Activated T-cell treated with anti-CD3 and anti-CD28 coated beads for 48 hours (primary cell): ENCODE measurements around the gene ESRRB.
"Not testable (repeated sequence)": the region's sequence is repeated elsewhere in the genome, so short reads cannot be mapped to it uniquely, and the experiment has no call there.

ENCODE experiments used
- DNase-seq: peaks from one replicate; pipeline ENCODE4 v3.0.0-alpha.2; 2020; ENCODE audit warnings: low read depth

Gene ESRRB

DNA sequence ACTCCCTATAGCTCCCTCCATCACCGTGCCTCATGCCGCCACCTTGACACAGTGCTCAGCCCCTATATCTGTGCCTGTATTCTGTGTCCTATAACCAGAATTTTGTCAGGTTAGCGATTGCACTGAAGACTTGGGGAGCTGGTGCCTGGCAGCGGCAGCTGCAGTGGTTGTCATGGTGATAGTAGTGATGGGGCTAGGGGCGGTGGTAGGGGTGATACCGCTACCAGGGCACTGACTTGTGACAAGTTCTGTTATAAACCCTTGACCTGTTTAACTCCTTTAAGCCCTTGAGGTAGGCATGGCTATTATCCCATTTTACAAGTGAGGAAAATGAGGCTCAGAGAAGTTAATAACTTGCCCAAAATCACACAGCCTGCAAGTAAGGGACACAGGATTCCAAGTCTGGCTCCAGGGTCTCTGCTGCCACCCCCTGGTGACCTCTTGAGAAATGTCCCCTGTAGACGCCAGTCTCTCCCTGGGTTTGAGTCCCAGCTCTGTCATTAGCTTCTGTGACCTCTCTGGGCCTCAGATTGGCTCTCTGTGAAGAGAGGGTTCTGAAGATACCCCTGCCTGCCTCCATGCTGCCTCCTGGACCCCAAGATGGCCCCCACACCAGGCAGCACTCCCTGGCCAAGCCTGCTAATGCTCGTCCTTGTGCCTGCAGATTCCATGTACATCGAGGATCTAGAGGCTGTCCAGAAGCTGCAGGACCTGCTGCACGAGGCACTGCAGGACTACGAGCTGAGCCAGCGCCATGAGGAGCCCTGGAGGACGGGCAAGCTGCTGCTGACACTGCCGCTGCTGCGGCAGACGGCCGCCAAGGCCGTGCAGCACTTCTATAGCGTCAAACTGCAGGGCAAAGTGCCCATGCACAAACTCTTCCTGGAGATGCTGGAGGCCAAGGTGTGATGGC, 121.9 kb downstream of the ESRRB start:
- DNase-seq, result no peak

DNA sequence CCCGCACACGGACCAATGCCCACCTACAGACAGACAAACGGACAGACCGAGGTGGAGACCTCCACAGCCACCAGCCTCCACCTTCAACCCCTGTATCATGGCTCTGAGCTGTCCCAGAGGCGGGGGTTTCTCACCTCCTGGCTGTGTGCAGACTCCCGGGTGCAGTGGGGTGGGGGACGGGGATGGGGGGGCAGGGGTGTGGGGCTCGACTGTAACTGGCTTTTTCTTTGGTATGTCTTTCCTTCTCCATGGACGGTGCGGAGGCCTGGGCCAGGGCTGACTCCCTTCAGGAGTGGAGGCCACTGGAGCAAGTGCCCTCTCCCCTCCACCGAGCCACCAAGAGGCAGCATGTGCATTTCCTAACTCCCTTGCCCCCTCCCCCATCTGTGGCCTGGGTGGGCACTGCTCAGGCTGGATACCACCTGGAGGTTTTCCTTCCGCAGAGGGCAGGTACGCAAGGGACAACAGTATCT, 122.6 kb downstream of the ESRRB start:
- no peak for DNase-seq

DNA sequence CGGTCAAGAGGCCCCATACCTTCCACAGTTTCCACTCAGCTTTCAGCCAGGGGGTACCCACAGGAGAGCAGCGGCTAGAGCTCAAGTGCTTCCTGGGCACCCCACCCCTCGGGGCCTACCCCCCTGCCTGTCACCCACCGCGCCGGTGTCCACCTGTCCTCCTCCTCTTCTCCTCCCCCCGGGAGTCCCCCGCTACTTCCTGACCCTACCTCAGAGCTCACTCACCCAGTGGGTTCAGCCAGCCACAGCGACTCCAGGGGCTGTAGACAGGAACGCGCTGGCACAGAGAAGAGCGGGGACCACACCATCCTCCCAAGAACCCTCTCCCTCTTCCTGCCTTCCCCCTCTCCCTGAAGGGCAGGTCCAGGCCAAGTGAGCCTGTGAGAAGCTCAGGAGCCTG, 123.0 kb downstream of the ESRRB start:
- no peak for DNase-seq

DNA sequence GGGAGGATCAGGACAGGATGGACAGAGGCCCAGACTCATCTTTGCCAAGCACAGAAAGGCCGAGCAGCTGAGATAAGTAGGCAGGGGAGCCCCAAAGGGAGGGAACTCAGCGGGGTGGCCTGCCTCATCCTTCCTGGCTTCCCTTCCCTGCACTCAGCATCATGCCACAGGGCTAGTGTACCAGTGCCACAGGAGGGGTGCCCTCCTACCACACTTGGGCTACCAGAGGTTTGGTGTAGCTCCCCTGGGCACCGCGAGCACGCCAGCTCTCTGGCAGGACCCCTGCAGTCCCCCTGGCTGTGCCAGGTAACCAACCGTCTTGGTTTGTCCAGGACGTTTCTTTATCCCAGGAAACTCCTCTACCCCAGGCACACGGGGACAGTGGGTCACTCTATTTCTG, 123.5 kb downstream of the ESRRB start:
- DNase-seq, result no peak

DNA sequence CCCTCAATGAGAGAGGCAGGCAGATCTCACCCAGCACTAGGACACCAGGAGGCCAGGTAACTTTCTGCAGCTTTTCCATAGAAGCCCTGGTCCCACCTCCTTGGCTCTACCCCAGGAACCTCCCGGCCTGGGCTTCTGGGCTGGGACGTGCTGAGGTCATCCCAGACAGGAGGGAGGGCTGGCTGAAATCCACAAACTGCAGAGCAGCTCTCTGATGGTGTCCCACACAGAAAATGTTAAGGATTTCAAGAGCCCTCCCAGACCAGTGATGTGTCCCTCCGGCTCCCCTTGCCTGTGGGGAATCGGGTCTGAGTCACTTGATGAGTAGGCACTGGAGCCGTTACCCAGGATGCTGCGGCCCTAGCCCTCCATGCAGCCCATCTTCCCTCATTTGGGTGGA, 124.1 kb downstream of the ESRRB start:
- DNase-seq, result no peak

DNA sequence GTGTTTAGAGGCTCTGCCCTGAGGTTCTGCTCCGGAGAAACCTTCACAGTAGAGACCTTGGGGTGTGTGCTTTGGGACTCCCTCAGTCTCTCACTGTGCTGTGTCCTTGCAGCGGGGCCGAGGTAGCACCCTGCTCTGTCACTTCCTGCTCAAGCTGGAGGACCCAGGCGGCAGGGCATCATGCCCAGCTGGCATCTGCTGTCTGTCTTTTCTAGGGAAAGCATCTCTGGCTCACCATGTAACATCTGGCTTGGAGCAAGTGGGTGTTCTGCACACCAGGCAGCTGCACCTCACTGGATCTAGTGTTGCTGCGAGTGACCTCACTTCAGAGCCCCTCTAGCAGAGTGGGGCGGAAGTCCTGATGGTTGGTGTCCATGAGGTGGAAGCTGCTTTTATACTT, 124.5 kb downstream of the ESRRB start:
- no peak for DNase-seq

DNA sequence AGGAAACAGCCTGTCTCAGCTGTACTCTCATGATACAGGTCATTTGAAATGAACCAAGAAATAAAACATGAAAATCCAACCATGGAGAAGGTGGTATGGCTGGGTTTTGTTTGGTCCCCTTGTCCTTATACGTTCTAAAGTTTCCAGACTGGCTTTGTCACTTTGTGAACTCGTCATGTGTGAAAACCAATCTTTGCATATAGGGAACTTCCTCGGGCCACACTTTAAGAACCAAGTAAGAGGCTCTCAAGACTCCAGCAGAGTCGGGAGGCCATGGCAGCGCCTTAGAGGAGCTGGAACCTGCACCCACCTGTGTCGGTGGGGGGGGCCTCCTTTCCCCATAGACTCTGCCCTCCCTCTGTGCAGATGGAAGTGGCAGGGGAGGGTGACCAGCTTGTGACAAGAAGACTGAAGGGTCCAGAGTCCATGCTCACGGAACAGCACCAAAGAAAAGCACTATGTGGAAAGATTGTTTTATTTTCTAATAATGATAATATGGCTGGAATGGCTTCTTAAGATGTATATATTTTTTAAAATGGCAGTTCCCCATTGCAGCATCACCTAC, 125.3 kb downstream of the ESRRB start:
- no peak for DNase-seq

DNA sequence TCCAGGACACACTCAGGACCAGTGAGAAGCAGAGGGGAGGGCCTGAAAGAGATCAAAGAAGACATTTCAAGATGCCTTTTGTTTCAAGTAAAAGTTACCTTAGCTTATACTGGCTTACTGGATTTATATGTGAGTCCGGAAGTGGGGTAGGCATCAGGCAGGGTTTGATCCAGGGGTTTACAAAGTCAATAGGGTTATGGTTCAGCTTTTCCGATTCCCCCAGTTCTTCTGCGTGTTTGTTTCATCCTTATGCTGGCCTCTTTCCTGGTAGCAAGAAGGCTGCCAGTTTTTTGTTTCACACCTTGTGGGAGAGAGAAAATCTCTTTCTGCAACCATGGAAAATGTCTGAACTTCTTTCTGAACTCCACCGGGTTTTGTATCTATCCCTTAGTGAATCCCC, 126.3 kb downstream of the ESRRB start:
- no peak for DNase-seq

DNA sequence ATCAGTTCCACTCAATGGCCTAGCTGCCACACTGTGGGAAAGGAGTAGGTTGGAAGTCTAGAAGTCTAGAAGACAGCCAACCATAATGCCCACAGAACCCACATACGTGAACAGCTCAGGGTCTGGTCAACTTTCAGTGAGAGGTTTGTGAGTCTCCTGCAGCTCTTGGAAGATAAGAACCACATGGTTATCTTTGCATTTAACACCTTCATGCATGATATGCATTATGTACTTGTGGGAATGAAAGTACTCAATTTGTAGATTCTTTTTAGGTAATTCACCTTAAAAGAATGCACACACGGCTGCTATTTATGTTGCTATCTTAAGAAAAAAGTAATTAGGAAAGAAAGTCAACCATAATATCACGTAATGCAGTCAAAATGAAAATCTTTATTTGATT, 126.7 kb downstream of the ESRRB start:
- DNase-seq, result no peak

DNA sequence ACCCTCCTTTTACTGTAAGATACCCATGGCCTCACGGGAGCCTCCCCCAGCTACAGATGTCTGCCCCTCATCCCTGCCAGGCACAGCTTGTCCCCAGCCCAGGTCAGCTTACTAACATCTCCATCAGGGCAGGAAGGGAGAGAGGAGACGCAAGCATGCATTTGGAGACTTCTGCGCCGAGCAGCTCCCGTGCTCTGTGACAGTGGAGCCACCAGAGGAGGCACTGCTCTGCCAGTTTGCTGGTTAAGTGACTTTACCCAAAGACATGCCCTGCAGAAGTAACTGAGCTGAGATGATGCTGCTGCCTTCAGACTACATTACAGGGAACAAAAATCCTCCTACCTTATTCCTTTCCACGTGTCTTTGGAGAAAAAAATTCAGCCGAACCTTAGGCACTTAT, 133.4 kb downstream of the ESRRB start:
- no peak for DNase-seq

DNA sequence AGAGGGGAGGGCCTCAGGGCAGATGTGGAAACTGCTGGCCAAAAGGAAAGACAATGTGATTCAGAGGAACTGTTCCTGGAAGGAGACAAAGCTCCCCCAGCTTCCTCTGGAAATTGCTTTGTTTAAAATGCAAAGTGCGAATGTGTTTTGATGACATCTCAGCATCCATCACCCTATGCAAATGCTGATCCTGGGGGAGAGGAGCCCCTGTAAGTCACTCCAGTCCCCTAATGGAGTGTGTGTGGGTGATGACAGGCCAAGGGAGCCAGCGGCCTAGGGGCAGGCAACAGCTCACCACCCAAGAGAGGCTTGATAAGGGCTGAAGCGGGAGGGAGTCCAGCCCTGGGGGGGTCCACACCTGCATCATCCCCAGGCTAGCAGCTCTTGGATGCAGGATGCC, 134.2 kb downstream of the ESRRB start:
- DNase-seq, result no peak

DNA sequence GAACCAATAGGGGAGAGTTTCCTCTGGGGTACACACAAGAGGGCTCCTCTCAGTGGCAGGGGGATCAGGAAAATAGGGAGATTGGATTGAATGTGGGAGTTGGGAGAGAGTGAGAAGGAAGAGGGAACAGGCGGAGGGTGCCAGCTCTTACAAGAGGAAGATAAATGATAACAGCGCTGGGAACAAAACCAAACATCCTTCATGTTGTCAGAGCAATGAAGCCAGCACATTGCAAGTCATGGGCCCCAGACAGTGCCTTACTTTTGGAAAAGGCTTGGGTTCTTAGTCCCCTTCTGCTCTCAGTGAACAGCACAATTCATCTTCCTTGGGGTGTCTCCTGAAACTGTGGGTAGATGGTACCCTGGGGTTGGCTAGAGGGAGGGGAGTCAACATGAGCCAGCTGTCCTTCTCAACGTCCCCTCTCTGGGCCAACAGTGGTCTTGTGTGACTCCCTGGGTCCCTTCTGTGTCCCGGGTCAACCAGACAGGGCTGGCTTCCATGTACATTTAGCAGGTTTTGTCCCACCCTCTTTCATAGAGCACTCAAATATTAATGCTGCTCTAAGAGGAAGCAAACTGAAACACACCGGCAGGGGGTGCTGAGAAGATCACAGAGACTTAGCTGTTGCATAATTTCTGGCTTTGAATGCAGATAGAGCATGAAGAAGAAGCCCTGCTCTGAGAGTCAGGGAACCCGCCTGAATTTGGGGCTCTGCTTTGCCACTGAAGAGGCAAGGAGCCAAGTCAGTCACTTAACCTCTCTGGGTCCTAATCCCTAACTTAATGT, 138.5 kb downstream of the ESRRB start:
- DNase-seq, result no peak

DNA sequence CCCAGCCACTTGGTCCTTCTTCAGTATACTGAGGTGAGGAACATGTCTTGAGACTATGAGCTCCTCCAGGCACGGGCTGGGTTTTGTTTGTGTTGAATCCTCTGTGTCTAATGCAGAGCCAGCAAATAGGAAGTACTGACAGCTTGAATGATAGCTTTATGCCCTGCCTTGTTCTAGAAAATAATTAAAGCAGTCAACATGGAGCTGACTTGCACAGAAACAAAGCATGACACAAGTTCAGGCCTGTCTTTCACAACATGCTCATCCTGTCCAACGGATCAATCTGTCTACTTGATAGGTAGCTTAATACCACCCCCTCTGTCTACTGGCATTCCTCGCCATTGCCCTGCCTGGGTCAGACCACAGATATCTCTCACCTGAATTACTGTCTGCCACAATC, 140.9 kb downstream of the ESRRB start:
- DNase-seq, result no peak

DNA sequence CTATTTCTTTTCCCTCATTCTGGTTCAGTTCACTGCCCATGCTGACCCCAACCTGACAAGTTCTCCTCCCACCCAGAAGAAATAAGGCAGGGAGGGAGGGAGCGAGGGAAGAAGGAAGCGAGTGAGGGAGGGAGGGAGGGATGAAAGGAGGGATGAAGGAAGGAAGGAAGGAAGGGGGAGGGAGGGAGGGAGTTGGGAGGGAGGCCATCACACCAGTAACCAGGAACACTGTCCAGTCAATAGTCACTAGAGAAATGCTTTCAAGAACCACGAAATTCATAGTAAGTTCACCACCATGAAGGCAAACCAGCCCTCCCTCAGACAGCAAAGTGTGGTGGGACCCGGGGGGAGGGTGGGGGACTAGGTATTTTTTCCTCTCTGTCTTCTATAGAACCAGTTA, 142.4 kb downstream of the ESRRB start:
- DNase-seq, result no peak

DNA sequence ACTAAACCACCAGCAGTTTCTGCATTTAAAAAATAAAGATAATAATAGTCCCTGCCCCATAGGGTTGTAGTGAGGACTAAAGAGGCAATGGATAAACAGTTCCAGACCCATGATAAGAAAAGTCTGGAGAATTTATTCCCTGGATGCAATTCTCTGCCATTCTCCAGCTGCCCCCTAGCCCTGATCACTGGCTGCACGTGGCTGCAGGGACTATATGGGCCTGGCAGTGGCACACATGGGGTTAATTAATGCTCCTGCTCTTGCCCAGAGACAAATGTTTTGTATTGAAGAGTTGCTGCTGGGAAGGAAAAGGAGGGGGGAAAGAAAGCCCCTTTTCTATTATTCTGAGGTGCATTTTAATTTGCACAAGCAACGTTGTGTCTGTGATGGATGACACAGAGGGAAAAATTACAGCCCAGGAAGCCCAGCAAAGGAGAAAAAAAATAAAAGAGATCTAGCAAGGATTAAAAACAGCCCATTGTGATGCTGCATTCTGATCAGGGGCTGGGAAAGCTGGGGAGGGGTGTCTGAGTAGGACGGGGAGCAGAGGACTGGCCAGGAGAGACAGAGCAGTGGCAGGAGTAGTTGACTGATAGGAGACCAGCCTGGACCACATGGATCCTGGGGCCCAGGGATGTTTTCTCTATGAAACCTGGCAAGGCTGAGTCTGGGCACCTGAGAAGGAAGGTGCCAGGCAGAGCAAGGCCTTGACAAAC, 149.3 kb downstream of the ESRRB start:
- DNase-seq, result no peak

DNA sequence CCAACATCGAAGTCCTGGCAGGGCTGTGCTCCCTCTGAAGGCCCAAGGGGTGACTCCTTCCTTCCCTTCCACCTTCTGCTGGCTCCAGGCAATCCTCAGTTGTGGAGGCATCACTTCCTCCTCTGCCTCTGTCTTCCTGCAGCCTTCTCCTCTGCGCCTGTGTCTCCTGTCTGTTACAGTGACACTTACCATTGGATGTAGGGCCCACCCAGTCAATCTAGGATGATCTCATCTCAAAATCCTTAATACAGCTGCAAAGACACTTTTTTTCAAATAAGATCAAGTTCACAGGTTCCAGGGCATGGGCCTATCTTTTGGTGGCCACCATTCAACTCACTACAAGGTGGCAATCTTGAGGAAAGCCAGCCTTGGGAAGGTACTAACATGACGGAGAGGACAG, 155.1 kb downstream of the ESRRB start:
- DNase-seq, result no peak

DNA sequence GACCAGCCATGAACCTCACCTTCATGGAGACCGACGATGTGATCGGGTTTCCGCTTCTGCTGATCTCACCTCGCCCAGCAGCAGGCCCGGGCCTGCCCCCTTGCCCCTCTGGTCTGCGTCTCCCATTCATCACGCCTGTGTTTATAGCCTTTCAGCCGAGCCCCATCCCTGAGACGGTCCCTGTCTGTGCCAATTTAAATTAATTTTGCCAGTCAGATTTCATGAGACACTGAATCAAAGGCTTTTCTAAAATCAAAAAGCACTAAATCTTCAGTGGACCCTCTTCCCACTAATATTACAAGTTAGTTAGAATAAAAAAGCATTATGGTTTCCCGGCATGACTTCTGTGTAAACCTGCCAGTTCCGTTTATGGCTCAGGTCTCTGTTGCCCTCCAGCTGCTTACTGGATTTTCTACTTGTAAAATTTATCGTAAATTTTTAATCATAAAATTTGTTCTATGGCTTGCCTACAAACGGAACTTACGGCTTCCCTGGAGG, 155.9 kb downstream of the ESRRB start:
- no peak for DNase-seq

DNA sequence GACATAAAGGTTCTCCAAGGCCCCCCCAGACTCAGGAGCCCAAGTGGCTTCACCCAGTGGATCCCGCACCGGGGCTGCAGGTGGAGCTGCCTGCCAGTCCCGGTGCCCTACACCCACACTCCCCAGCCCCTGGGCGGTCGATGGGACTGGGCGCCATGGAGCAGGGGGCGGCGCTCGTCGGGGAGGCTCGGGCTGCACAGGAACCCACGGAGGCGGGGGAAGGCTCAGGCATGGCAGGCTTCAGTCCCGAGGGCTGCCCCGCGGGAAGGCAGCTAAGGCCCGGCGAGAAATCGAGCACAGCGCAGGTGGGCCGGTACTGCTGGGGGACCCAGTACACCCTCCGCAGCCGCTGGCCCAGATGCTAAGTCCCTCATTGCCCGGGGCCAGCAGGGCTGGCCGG, 160.7 kb downstream of the ESRRB start:
- DNase-seq, result not testable (repeated sequence)

DNA sequence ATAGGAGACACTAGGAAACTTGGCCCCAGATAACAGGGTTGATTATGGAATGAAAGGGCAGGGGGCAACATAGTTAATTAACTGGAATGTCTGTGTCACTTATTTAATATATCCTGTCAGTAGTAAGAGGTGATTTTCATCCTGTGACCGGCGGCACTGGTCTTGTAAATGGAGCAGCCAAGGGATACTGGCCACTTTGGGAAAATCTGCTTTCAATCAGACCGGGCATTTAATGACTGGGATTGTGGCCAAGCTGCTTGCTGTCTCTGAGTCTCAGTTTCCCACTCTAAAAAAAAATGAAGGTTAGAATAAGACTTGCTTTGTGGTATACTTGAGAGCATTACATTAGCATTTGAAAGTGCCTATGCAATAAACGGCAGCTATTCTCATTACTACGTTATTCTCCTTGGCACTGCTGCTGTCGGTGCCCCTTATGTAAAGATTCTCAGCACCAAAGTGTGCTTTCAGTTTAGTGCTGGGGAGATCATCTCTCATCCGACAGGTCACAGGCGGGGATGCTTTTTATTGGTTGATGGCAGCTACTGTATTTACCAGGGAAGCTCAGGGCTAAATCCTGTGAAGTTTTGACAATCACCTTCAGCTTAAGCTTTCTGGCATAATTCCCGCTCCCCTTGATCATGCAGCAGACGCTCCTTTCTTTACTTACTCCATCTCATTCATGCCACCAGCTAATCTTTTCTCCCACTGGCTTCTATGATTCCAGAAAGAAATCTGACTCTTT, 162.1 kb downstream of the ESRRB start:
- no peak for DNase-seq

DNA sequence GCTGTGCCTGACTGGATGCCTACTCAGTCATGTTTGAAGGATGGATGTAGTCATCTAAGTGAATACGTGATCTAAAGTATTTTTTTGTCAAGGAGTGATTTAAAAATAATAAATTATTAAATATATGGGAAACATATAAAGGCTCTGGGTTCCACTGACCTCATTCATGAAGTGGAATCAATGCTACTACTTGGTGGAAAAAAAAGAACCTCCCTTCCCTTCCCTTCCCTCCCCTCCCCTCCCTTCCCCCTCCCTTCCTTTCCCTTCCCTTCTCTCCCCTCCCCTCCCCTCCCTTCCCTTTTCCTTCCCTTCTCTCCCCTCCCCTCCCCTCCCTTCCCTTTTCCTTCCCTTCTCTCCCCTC, 162.7 kb downstream of the ESRRB start:
- DNase-seq, result no peak

DNA sequence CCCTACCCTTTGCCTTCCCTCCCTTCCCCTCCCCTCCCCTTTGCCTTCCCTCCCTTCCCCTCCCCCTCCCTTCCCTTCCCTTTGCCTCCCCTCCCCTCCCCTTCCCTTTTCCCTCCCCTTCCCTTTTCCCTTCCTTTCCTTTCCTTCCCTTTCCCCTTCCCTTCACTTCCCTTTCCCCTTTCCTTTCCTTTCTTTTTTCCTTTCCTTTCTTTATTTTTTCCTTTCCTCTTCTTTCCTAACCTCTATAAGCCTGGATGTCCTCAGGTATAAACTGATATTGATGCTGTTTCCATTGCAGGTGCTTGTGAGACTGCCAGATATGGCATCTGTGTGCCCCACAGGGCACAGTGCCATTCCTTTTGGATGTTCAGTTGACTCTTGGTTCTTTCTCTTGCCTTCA, 163.2 kb downstream of the ESRRB start:
- DNase-seq, result no peak
